A549 (cell line): ENCODE data around the gene TOGARAM2. TPM values are rescaled to one million over a fixed set of nuclear protein-coding genes. Genes with fewer than 3 reads are reported as not detected.

Experiments used
- ATAC-seq, 2 experiments: fragments of 200-7000 bp in 1 of 2; fragments of >200 bp in 1 of 2; cut with Nextera tagmentation in 1 of 2; cut with Tn5 transposase in 1 of 2; 3 replicates each; pipeline versions ENCODE4 v1.8.0 to v1.9.1; 2018 to 2020; ENCODE audit warnings: mild to moderate bottlenecking in 1 of 2, moderate library complexity in 1 of 2
- CTCF ChIA-PET: fragments of 300-600 bp; sonication (Branson Sonifier 250); formaldehyde crosslinking; extraction: SDS; loops from one replicate; lab custom pipeline; 2021; ENCODE audit warnings: antibody characterized with exemption, inconsistent platforms; lab: Yijun Ruan, JAX
- POLR2A ChIA-PET: fragments of 350-600 bp; formaldehyde crosslinking; extraction: SDS; loops from one replicate; lab custom pipeline; 2021; ENCODE audit warnings: antibody characterized with exemption, inconsistent platforms; lab: Yijun Ruan, JAX
- DNase-seq, 2 experiments: peaks; one replicate each; pipeline versions ENCODE4 v3.0.0 to v3.0.0-alpha.2; 2011 to 2016; ENCODE audit warnings: low read depth in 1 of 2, low spot score in 1 of 2
- FAIRE-seq: peaks from 2 replicates; lab custom pipeline; 2011; peaks lifted over from hg19 to GRCh38; lab: Jason Lieb, UNC
- H3K27ac ChIP-seq, 2 experiments: fragments of >200 bp; sonication (Bioruptor Twin); formaldehyde crosslinking; 3 replicates each; pipeline ENCODE4 v1.5.1; 2016 to 2017
- H3K4me1 ChIP-seq: fragments of >200 bp; sonication (Bioruptor Twin); formaldehyde crosslinking; 3 replicates; pipeline ENCODE4 v1.6.1; 2016
- H3K4me2 ChIP-seq: fragments of >200 bp; sonication (Bioruptor Twin); formaldehyde crosslinking; 3 replicates; pipeline ENCODE4 v1.6.1; 2016
- H3K4me3 ChIP-seq: fragments of >200 bp; sonication (Bioruptor Twin); formaldehyde crosslinking; 3 replicates; pipeline ENCODE4 v1.5.1; 2016
- H3K9me3 ChIP-seq: fragments of >200 bp; sonication (Bioruptor Twin); formaldehyde crosslinking; 3 replicates; pipeline ENCODE4 v1.6.1; 2016
- BHLHE40 ChIP-seq: IDR thresholded peaks from 2 replicates; pipeline ENCODE4 v1.6.1; 2012; ENCODE audit warnings: low read depth, low read length, inconsistent platforms
- E2F6 ChIP-seq: IDR thresholded peaks from 2 replicates; pipeline ENCODE4 v1.6.1; 2012; ENCODE audit warnings: low read depth, borderline replicate concordance
- EHF ChIP-seq: fragments of 250-450 bp; sonication (Bioruptor Pico); IDR thresholded peaks from 2 replicates; pipeline ENCODE4 v1.5.0; 2020; ENCODE audit warnings: mild to moderate bottlenecking
- ELK1 ChIP-seq: fragments of 150-350 bp; IDR thresholded peaks from 2 replicates; pipeline ENCODE4 v1.6.1; 2014; ENCODE audit warnings: low read depth, mild to moderate bottlenecking, low read length
- FOSB ChIP-seq: fragments of 250-450 bp; sonication (Bioruptor Pico); IDR thresholded peaks from 2 replicates; pipeline ENCODE4 v1.5.0; 2020; ENCODE audit warnings: mild to moderate bottlenecking, moderate library complexity
- GATA3 ChIP-seq: IDR thresholded peaks from 2 replicates; pipeline ENCODE4 v1.6.1; 2012; ENCODE audit warnings: borderline replicate concordance
- HDAC2 ChIP-seq: fragments of 200-600 bp; sonication (generic); IDR thresholded peaks from 2 replicates; pipeline ENCODE4 v1.6.1; 2016
- HEYL ChIP-seq: fragments of 250-450 bp; sonication (Bioruptor Pico); IDR thresholded peaks from 2 replicates; pipeline ENCODE4 v1.8.0; 2021; ENCODE audit warnings: mild to moderate bottlenecking, moderate library complexity
- HOXA7 ChIP-seq: fragments of 250-450 bp; sonication (Bioruptor Pico); IDR thresholded peaks from 2 replicates; pipeline ENCODE4 v1.5.0; 2020; ENCODE audit warnings: mild to moderate bottlenecking, moderate library complexity
- HOXB13 ChIP-seq: fragments of 250-450 bp; sonication (Bioruptor Pico); IDR thresholded peaks from 2 replicates; pipeline ENCODE4 v1.5.0; 2020; ENCODE audit warnings: low read depth, mild to moderate bottlenecking, moderate library complexity
- HOXB5 ChIP-seq: fragments of 250-450 bp; sonication (Bioruptor Pico); IDR thresholded peaks from 2 replicates; pipeline ENCODE4 v1.5.0; 2020; ENCODE audit warnings: mild to moderate bottlenecking, moderate library complexity
- JUNB ChIP-seq: fragments of >200 bp; sonication (Bioruptor Twin); formaldehyde crosslinking; IDR thresholded peaks from 2 replicates; pipeline ENCODE4 v1.6.1; 2016
- KDM1A ChIP-seq: fragments of 200-600 bp; sonication (generic); IDR thresholded peaks from 2 replicates; pipeline ENCODE4 v1.6.1; 2016; ENCODE audit warnings: low read depth, mild to moderate bottlenecking
- KDM5A ChIP-seq: fragments of 200-600 bp; sonication (generic); IDR thresholded peaks from 2 replicates; pipeline ENCODE4 v1.6.1; 2016; ENCODE audit warnings: antibody characterized with exemption, mild to moderate bottlenecking
- MAFK ChIP-seq: fragments of 450-650 bp; IDR thresholded peaks from 2 replicates; pipeline ENCODE4 v1.6.1; 2014; ENCODE audit not compliant: partially characterized antibody
- MAX ChIP-seq: IDR thresholded peaks from 2 replicates; pipeline ENCODE4 v1.6.1; 2012
- MAZ ChIP-seq: fragments of 150-350 bp; IDR thresholded peaks from 2 replicates; pipeline ENCODE4 v1.6.1; 2014; ENCODE audit warnings: antibody characterized with exemption, low read depth, low read length, borderline replicate concordance
- NPAS2 ChIP-seq: fragments of 250-450 bp; sonication (Bioruptor Pico); IDR thresholded peaks from 2 replicates; pipeline ENCODE4 v1.8.0; 2022; ENCODE audit warnings: mild to moderate bottlenecking, moderate library complexity, borderline replicate concordance
- NR3C1 ChIP-seq: fragments of >200 bp; sonication (Bioruptor Twin); formaldehyde crosslinking; IDR thresholded peaks from 3 replicates; pipeline ENCODE4 v1.6.1; 2017
- POLR2AphosphoS2 ChIP-seq: conservative IDR thresholded peaks from 2 replicates; pipeline ENCODE4 v1.6.1; 2012; ENCODE audit warnings: low read length, improper control_type of control experiment, inconsistent platforms
- RCOR1 ChIP-seq: fragments of 150-350 bp; IDR thresholded peaks from 2 replicates; pipeline ENCODE4 v1.6.1; 2014; ENCODE audit warnings: antibody characterized with exemption, low read length, low read depth
- RNF2 ChIP-seq: fragments of 200-600 bp; sonication (generic); IDR thresholded peaks from 2 replicates; pipeline ENCODE4 v1.6.1; 2016; ENCODE audit warnings: low read depth, mild to moderate bottlenecking, antibody characterized with exemption, moderate library complexity, borderline replicate concordance
- SMC3 ChIP-seq: fragments of >200 bp; sonication (Bioruptor Twin); formaldehyde crosslinking; IDR thresholded peaks from 3 replicates; pipeline ENCODE4 v1.6.1; 2018; ENCODE audit warnings: inconsistent platforms
- SREBF2 ChIP-seq: fragments of 450-650 bp; IDR thresholded peaks from 2 replicates; pipeline ENCODE4 v1.6.1; 2014; ENCODE audit warnings: mild to moderate bottlenecking, moderate library complexity
- TFCP2L1 ChIP-seq: fragments of 250-450 bp; sonication (Bioruptor Pico); IDR thresholded peaks from 2 replicates; pipeline ENCODE4 v1.5.0; 2021; ENCODE audit warnings: mild to moderate bottlenecking
- TP53 ChIP-seq: fragments of 250-450 bp; sonication (Bioruptor Pico); IDR thresholded peaks from 2 replicates; pipeline ENCODE4 v1.5.0; 2021; ENCODE audit warnings: mild to moderate bottlenecking, moderate library complexity
- ZC3H11A ChIP-seq: fragments of 450-650 bp; IDR thresholded peaks from 2 replicates; pipeline ENCODE4 v1.6.1; 2014; ENCODE audit warnings: antibody characterized with exemption, mild to moderate bottlenecking
- WGBS: methylation state at CpG from one replicate; pipeline ENCODE4 v1.1.6; 2017; ENCODE audit errors: missing lambda C conversion rate; 5-methylcytosine and 5-hydroxymethylcytosine counted together
- polyA plus RNA-seq, 4 experiments: library from polyadenylated mRNA; depleted of rRNA in 3 of 4; stranded (reverse); fragments of >200 nt; fragmentation: RNase III in 1 of 4; extraction: RNeasy Plus Mini Kit Qiagen cat#74134 plus additional on column Dnase treatment in 1 of 4; gene quantifications; 2 replicates in 3 of 4; 3 replicates in 1 of 4; pipeline ENCODE4 v1.2.3, GENCODE V29; 2011 to 2017

Gene TOGARAM2
- polyA plus RNA-seq, 2 of the 4 experiments (the other 2 are of a cell fraction), result 0.14 to 0.35 TPM

GRCh38 chr2:29061616-29062015 is 80.5 kb downstream of the TOGARAM2 start (continued):
- no peak for TF ChIP-seq HOXB13
- TF ChIP-seq KDM1A, result no peak
- no peak for TF ChIP-seq POLR2AphosphoS2
- no peak for TF ChIP-seq HOXA7 (CRISPR knock-in tag)

GRCh38 chr2:29062371-29062770 is 81.3 kb downstream of the TOGARAM2 start:
- ChIA-PET CTCF (interaction anchor here (0.8 to 2.7 kb wide), 4 partner anchors 9 to 26 kb away, joined by 3 to 19 read pairs (median 4); no protein-coding TSS in a partner anchor), POLR2A (no interaction called here)
- Histone ChIP-seq H3K4me3 (no peak overlapping the region), H3K9me3 (no peaks in the 10 kb centered on the region), H3K4me2 (no peak overlapping the region), H3K4me1 (no peaks in the 10 kb centered on the region), H3K27ac (no peak overlapping the region)
- DNase-seq (no peak), ATAC-seq (peak in 1 of 2 experiments; percentile 23; a peak in 1 of 6 replicates), FAIRE-seq (no peak)
- TF ChIP-seq JUNB (no peak), ELK1 (no peak), MAFK (no peak), KDM5A (no peak), E2F6 (no peak), BHLHE40 (no peak), HDAC2 (no peak), NPAS2 (CRISPR knock-in tag) (no peak), GATA3 (no peak), MAX (no peak), TFCP2L1 (no peak), HOXB5 (CRISPR knock-in tag) (no peak), ZC3H11A (no peak)
- WGBS, result 80% methylated on average over 10 of the region's 10 CpGs

- DNase-seq, result no peak
- Histone ChIP-seq H3K4me1 (no peaks in the 10 kb centered on the region), H3K27ac (no peak overlapping the region), H3K9me3 (no peaks in the 10 kb centered on the region), H3K4me3 (no peak overlapping the region), H3K4me2 (no peak overlapping the region)
- no peak for TF ChIP-seq NPAS2 (CRISPR knock-in tag)
- no peak for TF ChIP-seq SREBF2
- TF ChIP-seq EHF (CRISPR knock-in tag), result no peak
- no peak for TF ChIP-seq TP53 (CRISPR knock-in tag)
- TF ChIP-seq MAZ, result no peak
- TF ChIP-seq RNF2, result no peak
- TF ChIP-seq NR3C1, result no peak
- no peak for TF ChIP-seq FOSB (CRISPR knock-in tag)
- TF ChIP-seq HEYL (CRISPR knock-in tag), result no peak
- no peak for TF ChIP-seq SMC3
- no peak for TF ChIP-seq RCOR1
- CTCF ChIA-PET, result interaction anchor here (0.8 to 2.7 kb wide), 4 partner anchors 10 to 25 kb away, joined by 3 to 19 read pairs (median 4); no protein-coding TSS in a partner anchor
- 83% methylated on average over 6 of the region's 6 CpGs for WGBS
- ATAC-seq, result no peak
- FAIRE-seq, result no peak
- POLR2A ChIA-PET, result no interaction called here
Measured at GRCh38 chr2:29063056-29063455, 82.0 kb downstream of the TOGARAM2 start.
